IPS DF 6.9 (cell line): Measurements from ENCODE around the gene TMED8.

ENCODE experiments used
- DNase-seq: peaks from one replicate; pipeline ENCODE4 v3.0.0-alpha.2; 2013; ENCODE audit warnings: low read depth, low spot score
- H3K27ac ChIP-seq: one replicate; pipeline ENCODE4 v1.5.1; 2013; ENCODE audit warnings: low read length, control low read depth
- H3K27me3 ChIP-seq: 2 replicates; pipeline ENCODE4 v1.6.1; 2013; ENCODE audit warnings: mild to moderate bottlenecking, low read length; ENCODE audit not compliant: control insufficient read depth, insufficient read depth
- H3K36me3 ChIP-seq: 2 replicates; pipeline ENCODE4 v1.6.1; 2013; ENCODE audit warnings: low read length; ENCODE audit not compliant: control insufficient read depth, insufficient read depth
- H3K4me1 ChIP-seq: 2 replicates; pipeline ENCODE4 v1.6.1; 2013; ENCODE audit warnings: low read length; ENCODE audit not compliant: control insufficient read depth, insufficient read depth
- H3K4me3 ChIP-seq: 2 replicates; pipeline ENCODE4 v1.5.1; 2013; ENCODE audit warnings: mild to moderate bottlenecking, low read length
- H3K9me3 ChIP-seq: 2 replicates; pipeline ENCODE4 v1.6.1; 2013; ENCODE audit warnings: low read length, inconsistent platforms; ENCODE audit not compliant: control insufficient read depth, insufficient read depth
- WGBS: extraction: QIAGEN DNeasy Blood & Tissue Kit; methylation state at CpG from one replicate; pipeline ENCODE4 v1.1.7; 2013; ENCODE audit warnings: mixed read lengths, missing lambda C conversion rate; ENCODE audit not compliant: insufficient read length, insufficient coverage; 5-methylcytosine and 5-hydroxymethylcytosine counted together

Gene TMED8

GRCh38 chr14:77316195-77316505 is 60.7 kb downstream of the TMED8 start:
- no CpG with 5 or more reads among the region's 1 CpG for WGBS
- Histone ChIP-seq H3K27me3 (no peaks in the 10 kb centered on the region), H3K4me1 (peaks cover 6% of the 10 kb centered on the region; the same call in 1 of the 2 replicates), H3K9me3 (no peaks in the 10 kb centered on the region), H3K27ac (no peak overlapping the region), H3K36me3 (no peaks in the 10 kb centered on the region), H3K4me3 (no peak overlapping the region)
- no peak for DNase-seq

- Histone ChIP-seq H3K27me3 (no peaks in the 10 kb centered on the region), H3K4me3 (no peak overlapping the region), H3K4me1 (peaks cover 6% of the 10 kb centered on the region; the same call in 1 of the 2 replicates), H3K9me3 (no peaks in the 10 kb centered on the region), H3K27ac (no peak overlapping the region), H3K36me3 (no peaks in the 10 kb centered on the region)
- no CpG with 5 or more reads among the region's 10 CpGs for WGBS
- DNase-seq = no peak
Observed at GRCh38 chr14:77314539-77315457, 62.1 kb downstream of the TMED8 start.

- no CpG with 5 or more reads among the region's 2 CpGs for WGBS
- Histone ChIP-seq H3K9me3 (no peaks in the 10 kb centered on the region), H3K4me3 (no peak overlapping the region), H3K27ac (no peak overlapping the region), H3K27me3 (no peaks in the 10 kb centered on the region), H3K36me3 (no peaks in the 10 kb centered on the region), H3K4me1 (peaks cover 6% of the 10 kb centered on the region; the same call in 1 of the 2 replicates)
- DNase-seq = no peak
Observed at GRCh38 chr14:77314043-77314442, 62.9 kb downstream of the TMED8 start.

DNA sequence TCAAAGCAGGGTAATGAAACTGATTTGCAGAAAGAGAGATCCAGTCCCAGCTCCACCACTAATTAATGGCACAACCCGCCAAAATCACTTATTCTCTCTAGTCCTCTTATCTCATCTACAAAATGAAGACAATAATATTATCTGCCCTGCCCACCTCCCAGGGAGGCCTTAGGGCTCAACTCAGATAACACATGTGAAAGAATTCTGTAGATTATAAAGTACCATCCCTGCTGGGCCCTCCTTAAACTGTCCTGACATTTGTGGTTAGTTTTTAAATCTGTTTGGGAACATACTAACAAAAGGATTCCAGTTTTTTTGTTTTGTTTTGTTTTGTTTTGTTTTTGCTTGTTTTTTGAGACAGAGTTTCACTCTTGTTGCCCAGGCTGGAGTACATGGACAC is 63.5 kb downstream of the TMED8 start:
- Histone ChIP-seq H3K36me3 (no peaks in the 10 kb centered on the region), H3K9me3 (no peaks in the 10 kb centered on the region), H3K27me3 (no peaks in the 10 kb centered on the region), H3K27ac (no peak overlapping the region), H3K4me3 (no peak overlapping the region), H3K4me1 (peaks cover 6% of the 10 kb centered on the region; the same call in 1 of the 2 replicates)
- DNase-seq = no peak
- WGBS = no CpG with 5 or more reads among the region's 1 CpG

GRCh38 chr14:77311217-77311616 is 65.7 kb downstream of the TMED8 start:
- Histone ChIP-seq H3K4me1 (peaks cover 6% of the 10 kb centered on the region; the same call in 1 of the 2 replicates), H3K9me3 (no peaks in the 10 kb centered on the region), H3K4me3 (no peak overlapping the region), H3K36me3 (no peaks in the 10 kb centered on the region), H3K27ac (no peak overlapping the region), H3K27me3 (no peaks in the 10 kb centered on the region)
- WGBS = no CpG with 5 or more reads among the region's 2 CpGs
- DNase-seq = no peak

DNA sequence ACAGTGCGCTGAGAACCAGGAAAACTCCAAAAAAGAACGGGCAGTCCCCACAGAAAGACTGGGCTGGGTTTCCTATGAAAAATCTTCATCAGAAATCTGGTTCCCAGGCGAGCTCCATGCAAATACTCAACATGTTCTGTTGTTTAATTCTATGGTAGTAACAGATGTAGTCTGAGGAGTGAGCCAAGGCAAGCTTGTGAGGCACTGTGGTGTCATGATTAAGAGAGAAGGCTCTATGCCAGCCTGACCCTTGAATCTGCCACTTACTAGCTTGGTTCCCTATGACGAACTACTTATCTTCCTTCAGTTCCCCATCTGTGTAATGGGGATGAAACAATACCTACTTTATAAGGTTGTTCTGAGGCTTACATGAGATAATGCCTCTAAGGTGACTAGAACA is 66.9 kb downstream of the TMED8 start:
- Histone ChIP-seq H3K9me3 (no peaks in the 10 kb centered on the region), H3K27me3 (no peaks in the 10 kb centered on the region), H3K27ac (no peak overlapping the region), H3K4me1 (peaks cover 4% of the 10 kb centered on the region; the same call in 1 of the 2 replicates), H3K4me3 (no peak overlapping the region), H3K36me3 (0 out of 2 replicates have a peak, but pooled peaks cover 3% of the 10 kb centered on the region)
- no peak for DNase-seq
- no CpG with 5 or more reads among the region's 4 CpGs for WGBS

DNA sequence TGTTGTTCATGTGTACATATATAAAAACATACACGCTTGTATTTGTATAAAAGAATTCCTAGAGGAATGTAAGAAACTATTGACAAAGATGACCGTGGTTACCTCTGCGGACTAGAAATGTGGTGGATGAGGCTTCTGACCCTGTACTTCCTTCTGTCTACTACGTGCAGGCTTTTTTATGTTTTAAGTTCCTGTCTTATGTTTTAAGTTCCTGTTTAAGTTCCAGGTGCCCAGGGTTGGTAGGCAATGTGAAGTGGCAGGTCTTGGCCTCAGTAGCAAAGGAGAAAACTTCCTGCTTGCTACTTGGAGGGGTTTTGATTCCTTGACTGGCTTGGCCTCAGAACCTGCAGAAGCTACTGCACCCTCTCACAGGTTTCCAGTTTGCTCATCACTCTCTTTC is 67.8 kb downstream of the TMED8 start:
- Histone ChIP-seq H3K4me3 (no peak overlapping the region), H3K36me3 (0 out of 2 replicates have a peak, but pooled peaks cover 3% of the 10 kb centered on the region), H3K27ac (no peak overlapping the region), H3K27me3 (no peaks in the 10 kb centered on the region), H3K9me3 (no peaks in the 10 kb centered on the region), H3K4me1 (peaks cover under 1% of the 10 kb centered on the region; the same call in 1 of the 2 replicates)
- no CpG with 5 or more reads among the region's 4 CpGs for WGBS
- DNase-seq = no peak

DNA sequence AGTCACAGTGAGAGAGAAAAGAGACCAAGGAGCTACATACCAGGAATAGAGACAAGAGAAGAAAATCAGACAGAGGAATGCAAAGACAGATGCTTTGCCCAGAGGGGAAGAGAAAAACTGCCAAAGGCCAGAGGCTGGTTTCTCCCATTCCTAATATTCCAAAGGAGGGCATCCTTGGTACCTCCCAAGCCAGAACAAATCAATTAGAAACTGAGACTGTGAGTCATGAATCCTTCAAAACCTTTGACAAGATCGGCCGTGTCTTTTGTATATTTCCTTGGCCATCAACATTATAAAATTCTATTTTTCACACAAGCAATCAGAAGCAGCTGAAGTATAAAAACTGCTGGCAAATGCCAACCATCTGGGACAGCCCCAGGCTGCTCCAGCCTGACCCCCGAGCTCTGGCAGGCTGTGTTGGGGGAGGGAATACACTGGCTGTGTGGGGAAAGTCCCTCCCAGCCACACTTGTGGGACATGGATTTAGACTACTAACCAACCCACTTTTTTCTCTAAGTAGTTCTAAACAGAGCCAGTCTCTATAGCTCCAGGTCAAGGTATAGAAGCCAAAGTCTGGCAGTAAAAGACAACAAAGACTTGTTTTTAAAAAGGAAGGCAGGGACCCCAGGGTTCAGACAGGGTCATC is 69.9 kb downstream of the TMED8 start:
- no peak overlapping the region for H3K27ac ChIP-seq
- DNase-seq = no peak
- 0 out of 2 replicates have a peak, but pooled peaks cover 6% of the 10 kb centered on the region for H3K36me3 ChIP-seq
- H3K9me3 ChIP-seq = no peaks in the 10 kb centered on the region
- H3K4me3 ChIP-seq = no peak overlapping the region
- H3K4me1 ChIP-seq = no peaks in the 10 kb centered on the region
- H3K27me3 ChIP-seq = no peaks in the 10 kb centered on the region
- WGBS = no CpG with 5 or more reads among the region's 3 CpGs

DNA sequence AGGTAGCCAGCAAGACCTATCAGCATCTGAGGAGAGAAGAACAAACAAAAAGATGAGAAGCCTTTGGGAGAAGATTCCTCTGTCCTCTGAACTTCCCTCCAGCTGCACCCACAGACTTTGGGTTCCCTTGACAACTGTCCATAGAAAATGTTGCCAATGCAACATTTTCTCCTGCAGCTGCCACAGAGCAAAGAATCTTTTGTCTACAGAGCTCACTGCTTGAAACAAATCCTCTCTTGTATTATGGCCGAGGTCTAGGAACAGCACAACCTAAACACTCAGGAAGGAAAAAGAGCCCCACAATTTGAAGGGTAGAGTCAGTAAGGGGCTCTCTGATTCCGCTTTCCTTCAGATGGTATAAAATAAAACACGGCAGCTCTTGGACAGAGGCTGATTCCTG is 70.5 kb downstream of the TMED8 start:
- no CpG with 5 or more reads among the region's 3 CpGs for WGBS
- DNase-seq = no peak
- H3K4me1 ChIP-seq = no peaks in the 10 kb centered on the region
- no peaks in the 10 kb centered on the region for H3K27me3 ChIP-seq
- no peaks in the 10 kb centered on the region for H3K9me3 ChIP-seq
- no peak overlapping the region for H3K27ac ChIP-seq
- H3K4me3 ChIP-seq = no peak overlapping the region
- H3K36me3 ChIP-seq = 0 out of 2 replicates have a peak, but pooled peaks cover 6% of the 10 kb centered on the region

GRCh38 chr14:77305696-77306095 is 71.2 kb downstream of the TMED8 start:
- Histone ChIP-seq H3K27me3 (no peaks in the 10 kb centered on the region), H3K36me3 (0 out of 2 replicates have a peak, but pooled peaks cover 6% of the 10 kb centered on the region), H3K27ac (no peak overlapping the region), H3K4me1 (no peaks in the 10 kb centered on the region), H3K4me3 (no peak overlapping the region), H3K9me3 (no peaks in the 10 kb centered on the region)
- WGBS = no CpG with 5 or more reads among the region's 4 CpGs
- DNase-seq = no peak
